ENCODE data around the gene HK3.
"Not testable (repeated sequence)": the region's sequence is repeated elsewhere in the genome, so short reads cannot be mapped to it uniquely, and the experiment has no call there.

The HK3 gene

DNA sequence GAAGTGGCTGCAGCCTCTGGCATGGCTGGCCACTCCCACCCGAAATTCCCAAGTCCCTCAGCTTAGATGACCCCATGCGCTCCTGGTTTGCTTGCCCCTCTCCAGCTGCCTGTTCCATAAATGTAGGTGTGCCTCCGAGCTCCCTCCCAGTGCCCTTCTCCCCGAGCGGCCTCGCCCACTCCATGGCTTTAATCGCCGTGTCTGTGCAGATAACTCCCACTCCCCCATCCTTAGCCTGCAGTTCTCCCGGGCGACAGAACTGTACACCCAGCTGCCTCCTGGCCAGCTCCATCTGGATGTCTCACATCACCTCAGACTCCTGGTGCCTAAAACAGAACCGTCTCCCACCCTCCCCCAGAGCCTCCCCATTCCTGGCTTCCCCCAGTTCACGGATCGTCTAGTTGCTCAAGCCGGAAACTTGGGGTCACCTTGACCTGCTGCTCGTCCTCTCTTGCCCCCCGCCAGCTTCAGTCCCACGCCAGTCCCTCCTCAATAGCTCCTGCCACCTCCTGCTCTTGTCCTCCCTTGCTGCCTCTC, 24.1 kb downstream of the HK3 start:
- no peaks in the 10 kb centered on the region for H3K36me3 Mint-ChIP-seq
- H3K27ac Mint-ChIP-seq = no peak overlapping the region
- H3K9me3 Mint-ChIP-seq = peaks cover 4% of the 10 kb centered on the region
- peaks cover 19% of the 10 kb centered on the region for H3K27me3 Mint-ChIP-seq
- H3K4me3 Mint-ChIP-seq = no peak overlapping the region
- no peak for ATAC-seq (ENCODE audit: low read depth)
- H3K4me1 Mint-ChIP-seq = peaks cover 8% of the 10 kb centered on the region
- DNase-seq (ENCODE audit: low spot score in 2 of 2) = no peak

DNA sequence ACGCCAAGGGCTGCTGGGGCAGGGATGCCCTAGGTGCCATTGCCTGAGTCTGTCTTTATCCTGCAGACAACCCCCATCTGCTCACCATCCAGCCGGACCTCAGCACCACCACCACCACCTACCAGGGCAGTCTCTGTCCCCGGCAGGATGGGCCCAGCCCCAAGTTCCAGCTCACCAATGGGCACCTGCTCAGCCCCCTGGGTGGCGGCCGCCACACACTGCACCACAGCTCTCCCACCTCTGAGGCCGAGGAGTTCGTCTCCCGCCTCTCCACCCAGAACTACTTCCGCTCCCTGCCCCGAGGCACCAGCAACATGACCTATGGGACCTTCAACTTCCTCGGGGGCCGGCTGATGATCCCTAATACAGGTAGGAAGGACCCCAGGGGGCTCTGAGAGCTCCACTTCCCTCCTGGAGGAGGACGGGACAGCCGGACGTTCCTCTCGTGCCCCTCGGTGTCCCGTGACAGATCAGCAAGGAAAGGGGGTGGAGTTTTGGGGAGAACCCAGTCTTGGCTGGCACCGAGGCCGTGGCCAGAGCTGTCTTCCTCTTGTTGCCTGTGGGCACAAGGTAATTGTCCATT, 24.9 kb downstream of the HK3 start:
- Mint-ChIP-seq H3K9me3 (peaks cover 4% of the 10 kb centered on the region), H3K27ac (no peak overlapping the region), H3K4me3 (no peak overlapping the region), H3K27me3 (peaks cover 16% of the 10 kb centered on the region), H3K4me1 (peaks cover 8% of the 10 kb centered on the region), H3K36me3 (no peaks in the 10 kb centered on the region)
- DNase-seq (ENCODE audit: low spot score in 2 of 2) (no peak), ATAC-seq (ENCODE audit: low read depth) (no peak)

- ATAC-seq (ENCODE audit: low read depth) (no peak), DNase-seq (ENCODE audit: low spot score in 2 of 2) (no peak)
- Mint-ChIP-seq H3K9me3 (peaks cover 4% of the 10 kb centered on the region), H3K36me3 (no peaks in the 10 kb centered on the region), H3K27ac (no peak overlapping the region), H3K27me3 (peaks cover 15% of the 10 kb centered on the region), H3K4me1 (peaks cover 8% of the 10 kb centered on the region), H3K4me3 (no peak overlapping the region)
Observed at GRCh38 chr5:176873541-176874172, 25.5 kb downstream of the HK3 start.

DNA sequence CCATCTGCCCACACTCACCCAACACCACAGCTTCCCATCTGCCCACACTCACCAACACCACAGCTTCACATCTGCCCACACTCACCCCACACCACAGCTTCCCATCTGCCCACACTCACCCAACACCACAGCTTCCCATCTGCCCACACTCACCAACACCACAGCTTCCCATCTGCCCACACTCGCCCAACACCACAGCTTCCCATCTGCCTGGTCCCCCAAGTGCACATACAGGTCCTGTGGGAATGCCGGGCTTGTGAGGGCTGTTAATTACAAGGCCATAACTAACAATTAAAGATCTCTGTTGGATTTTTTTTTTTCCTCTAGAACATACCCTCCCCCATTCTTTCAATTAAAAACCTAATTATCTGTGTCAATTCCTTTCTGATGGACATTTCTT, 26.1 kb downstream of the HK3 start:
- not testable (repeated sequence) for H3K36me3 Mint-ChIP-seq; H3K9me3 Mint-ChIP-seq; H3K4me1 Mint-ChIP-seq; H3K4me3 Mint-ChIP-seq; H3K27ac Mint-ChIP-seq; H3K27me3 Mint-ChIP-seq; DNase-seq (ENCODE audit: low spot score in 2 of 2); ATAC-seq (ENCODE audit: low read depth)

DNA sequence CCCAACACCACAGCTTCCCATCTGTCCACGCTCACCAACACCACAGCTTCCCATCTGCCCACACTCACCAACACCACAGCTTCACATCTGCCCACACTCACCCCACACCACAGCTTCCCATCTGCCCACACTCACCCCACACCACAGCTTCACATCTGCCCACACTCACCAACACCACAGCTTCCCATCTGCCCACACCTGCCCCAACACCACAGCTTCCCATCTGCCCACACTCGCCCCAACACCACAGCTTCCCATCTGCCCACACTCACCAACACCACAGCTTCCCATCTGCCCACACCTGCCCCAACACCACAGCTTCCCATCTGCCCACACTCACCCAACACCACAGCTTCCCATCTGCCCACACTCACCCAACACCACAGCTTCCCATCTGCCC, 26.6 kb downstream of the HK3 start:
- not testable (repeated sequence) for H3K4me3 Mint-ChIP-seq; H3K4me1 Mint-ChIP-seq; DNase-seq (ENCODE audit: low spot score in 2 of 2); ATAC-seq (ENCODE audit: low read depth); H3K9me3 Mint-ChIP-seq; H3K36me3 Mint-ChIP-seq; H3K27me3 Mint-ChIP-seq; H3K27ac Mint-ChIP-seq

GRCh38 chr5:176870644-176871043, 28.5 kb downstream of the HK3 start:
- H3K4me3 Mint-ChIP-seq; H3K27ac Mint-ChIP-seq; H3K9me3 Mint-ChIP-seq; ATAC-seq (ENCODE audit: low read depth); H3K4me1 Mint-ChIP-seq; H3K36me3 Mint-ChIP-seq; DNase-seq (ENCODE audit: low spot score in 2 of 2): not testable (repeated sequence)
- peaks cover 11% of the 10 kb centered on the region for H3K27me3 Mint-ChIP-seq

DNA sequence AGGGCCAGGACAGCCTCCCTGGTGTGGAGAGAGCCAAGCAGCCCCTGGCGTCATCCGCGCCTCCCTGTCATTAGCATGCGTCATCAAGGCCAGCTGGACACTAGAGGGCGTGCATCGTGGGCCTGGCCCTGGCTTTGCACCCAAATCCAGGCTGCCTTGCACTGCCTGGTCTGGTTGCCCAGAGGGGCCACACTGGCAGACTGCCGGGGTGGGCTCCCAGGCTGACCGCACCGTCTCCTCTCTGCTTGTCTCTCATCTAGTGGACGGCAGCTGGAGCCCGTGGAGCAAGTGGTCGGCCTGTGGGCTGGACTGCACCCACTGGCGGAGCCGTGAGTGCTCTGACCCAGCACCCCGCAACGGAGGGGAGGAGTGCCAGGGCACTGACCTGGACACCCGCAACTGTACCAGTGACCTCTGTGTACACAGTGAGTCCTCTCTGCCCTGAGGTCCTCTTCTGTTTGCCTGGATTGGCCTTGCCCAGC, 29.0 kb downstream of the HK3 start:
- ATAC-seq (ENCODE audit: low read depth) = no peak
- H3K4me1 Mint-ChIP-seq = peaks cover 8% of the 10 kb centered on the region
- DNase-seq (ENCODE audit: low spot score in 2 of 2) = no peak
- H3K9me3 Mint-ChIP-seq = peaks cover 4% of the 10 kb centered on the region
- H3K4me3 Mint-ChIP-seq = no peak overlapping the region
- no peaks in the 10 kb centered on the region for H3K36me3 Mint-ChIP-seq
- H3K27ac Mint-ChIP-seq = no peak overlapping the region
- H3K27me3 Mint-ChIP-seq = peaks cover 7% of the 10 kb centered on the region

- Mint-ChIP-seq H3K27ac (no peak overlapping the region), H3K9me3 (peaks cover 4% of the 10 kb centered on the region), H3K4me3 (no peak overlapping the region), H3K27me3 (peaks cover 7% of the 10 kb centered on the region), H3K36me3 (no peaks in the 10 kb centered on the region), H3K4me1 (peaks cover 8% of the 10 kb centered on the region)
- no peak for ATAC-seq (ENCODE audit: low read depth)
- DNase-seq (ENCODE audit: low spot score in 2 of 2) = no peak
Observed at GRCh38 chr5:176869501-176870109, 29.5 kb downstream of the HK3 start.

GRCh38 chr5:176868731-176869130, 30.4 kb downstream of the HK3 start:
- Mint-ChIP-seq H3K27ac (no peak overlapping the region), H3K9me3 (peaks cover 4% of the 10 kb centered on the region), H3K4me1 (peaks cover 7% of the 10 kb centered on the region), H3K4me3 (no peak overlapping the region), H3K36me3 (no peaks in the 10 kb centered on the region), H3K27me3 (peaks cover 12% of the 10 kb centered on the region)
- no peak for ATAC-seq (ENCODE audit: low read depth)
- DNase-seq (ENCODE audit: low spot score in 2 of 2) = no peak

DNA sequence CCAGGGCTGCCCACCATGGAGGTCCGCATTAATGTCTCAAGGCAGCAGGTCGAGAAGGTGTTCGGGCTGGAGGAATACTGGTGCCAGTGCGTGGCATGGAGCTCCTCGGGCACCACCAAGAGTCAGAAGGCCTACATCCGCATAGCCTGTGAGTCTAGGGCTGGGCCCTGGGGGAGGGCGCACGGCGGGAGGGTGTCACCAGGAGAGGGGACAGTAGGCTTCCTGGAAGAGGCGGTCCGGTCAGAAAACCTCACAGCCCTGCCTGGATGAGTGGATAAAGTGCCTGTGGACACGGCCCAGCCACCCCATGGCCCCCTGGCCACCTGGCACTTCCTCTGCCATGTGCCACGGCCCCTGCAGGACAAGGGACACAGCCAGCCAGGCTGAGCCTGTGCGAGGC, 31.0 kb downstream of the HK3 start:
- peaks cover 14% of the 10 kb centered on the region for H3K27me3 Mint-ChIP-seq
- ATAC-seq (ENCODE audit: low read depth) = no peak
- no peaks in the 10 kb centered on the region for H3K36me3 Mint-ChIP-seq
- H3K4me1 Mint-ChIP-seq = peaks cover 6% of the 10 kb centered on the region
- H3K27ac Mint-ChIP-seq = no peak overlapping the region
- H3K9me3 Mint-ChIP-seq = peaks cover 2% of the 10 kb centered on the region
- no peak for DNase-seq (ENCODE audit: low spot score in 2 of 2)
- no peak overlapping the region for H3K4me3 Mint-ChIP-seq

DNA sequence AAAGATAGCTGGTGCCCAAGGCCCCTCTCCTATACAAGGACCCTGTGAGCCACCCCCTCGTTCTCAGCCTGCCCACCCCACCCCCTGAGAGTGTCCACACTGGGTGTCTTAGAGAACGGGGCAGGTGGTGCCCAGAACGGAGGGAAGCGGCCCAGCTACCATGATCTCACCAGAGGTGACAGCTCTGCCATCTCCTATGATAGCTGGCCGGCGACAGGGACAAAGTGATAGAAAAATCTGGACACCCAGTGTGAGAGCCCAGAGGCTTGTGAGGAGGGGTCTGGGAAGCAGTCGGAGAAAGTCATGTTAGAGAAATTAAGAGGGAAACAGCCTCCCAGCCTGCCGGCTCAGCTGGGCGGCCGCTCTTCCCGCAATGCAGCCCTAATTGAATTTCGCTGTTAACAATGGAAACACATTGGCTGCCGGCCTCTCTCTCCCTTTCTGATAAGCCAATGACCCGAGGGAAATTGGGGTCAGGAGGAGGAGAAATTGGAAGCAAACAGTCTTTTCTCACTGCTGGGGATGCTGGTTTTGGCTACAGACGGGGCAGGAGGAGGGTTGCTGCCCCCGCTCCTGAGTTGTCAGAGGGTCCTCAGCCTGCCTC, 32.3 kb downstream of the HK3 start:
- H3K36me3 Mint-ChIP-seq = no peaks in the 10 kb centered on the region
- peaks cover 6% of the 10 kb centered on the region for H3K4me1 Mint-ChIP-seq
- H3K4me3 Mint-ChIP-seq = no peak overlapping the region
- peaks cover 20% of the 10 kb centered on the region for H3K27me3 Mint-ChIP-seq
- ATAC-seq (ENCODE audit: low read depth) = no peak
- no peak for DNase-seq (ENCODE audit: low spot score in 2 of 2)
- H3K27ac Mint-ChIP-seq = no peak overlapping the region
- no peaks in the 10 kb centered on the region for H3K9me3 Mint-ChIP-seq

GRCh38 chr5:176865964-176866363, 33.2 kb downstream of the HK3 start:
- Mint-ChIP-seq H3K36me3 (no peaks in the 10 kb centered on the region), H3K27ac (no peak overlapping the region), H3K4me1 (peaks cover 6% of the 10 kb centered on the region), H3K9me3 (no peaks in the 10 kb centered on the region), H3K27me3 (peaks cover 22% of the 10 kb centered on the region), H3K4me3 (no peak overlapping the region)
- no peak for DNase-seq (ENCODE audit: low spot score in 2 of 2)
- ATAC-seq (ENCODE audit: low read depth) = no peak

- Mint-ChIP-seq H3K27ac (no peak overlapping the region), H3K4me1 (peaks cover 4% of the 10 kb centered on the region), H3K9me3 (no peaks in the 10 kb centered on the region), H3K27me3 (peaks cover 28% of the 10 kb centered on the region), H3K4me3 (no peak overlapping the region), H3K36me3 (no peaks in the 10 kb centered on the region)
- DNase-seq (ENCODE audit: low spot score in 2 of 2) (no peak), ATAC-seq (ENCODE audit: low read depth) (no peak)
Observed at GRCh38 chr5:176864755-176865154, 34.4 kb downstream of the HK3 start.

GRCh38 chr5:176863765-176864098, 35.4 kb downstream of the HK3 start:
- Mint-ChIP-seq H3K9me3 (no peaks in the 10 kb centered on the region), H3K4me1 (peaks cover 4% of the 10 kb centered on the region), H3K27ac (no peak overlapping the region), H3K4me3 (no peak overlapping the region), H3K27me3 (peaks cover 28% of the 10 kb centered on the region), H3K36me3 (no peaks in the 10 kb centered on the region)
- ATAC-seq (ENCODE audit: low read depth) (no peak), DNase-seq (ENCODE audit: low spot score in 2 of 2) (no peak)

Data from memory B cell (primary cell).